22Rv1 (cell line): ENCODE results near the gene ARMC9.

Experiments
- H3K27ac ChIP-seq: fragments of 450-650 bp; 2 replicates; pipeline ENCODE4 v1.5.1; 2017
- CTCF ChIP-seq: fragments of 450-650 bp; IDR thresholded peaks from 2 replicates; pipeline ENCODE4 v1.5.1; 2017; ENCODE audit warnings: mild to moderate bottlenecking
- ZFX ChIP-seq: fragments of 450-650 bp; IDR thresholded peaks from 2 replicates; pipeline ENCODE4 v1.6.1; 2017; ENCODE audit warnings: antibody characterized with exemption, borderline replicate concordance

The ARMC9 gene

DNA sequence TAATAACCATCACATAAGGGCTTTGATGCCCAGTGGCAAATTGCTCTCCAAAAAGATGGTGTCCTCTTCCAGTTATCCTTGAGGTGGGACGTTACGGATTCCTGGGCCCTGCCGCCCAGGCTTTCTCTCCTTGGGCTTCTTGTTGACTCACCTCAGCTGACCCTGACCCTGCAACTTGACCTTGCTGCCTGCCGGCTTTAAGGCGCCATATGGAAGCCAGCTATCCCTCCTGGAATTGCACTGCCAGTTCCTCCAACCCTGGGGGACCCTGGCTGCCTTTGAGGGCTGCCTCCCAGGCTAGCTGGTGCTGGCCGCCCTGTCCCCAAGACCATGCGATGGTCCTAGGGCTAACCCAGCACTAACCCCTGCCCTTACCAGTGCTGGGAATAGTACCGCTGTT, 168.7 kb downstream of the ARMC9 start:
- TF ChIP-seq CTCF (no peak), ZFX (no peak)
- H3K27ac ChIP-seq = no peak overlapping the region

- TF ChIP-seq CTCF (no peak), ZFX (no peak)
These were observed 171.4 kb downstream of the ARMC9 start for GRCh38 chr2:231369580-231370428.

GRCh38 chr2:231370429-231370748, 172.0 kb downstream of the ARMC9 start:
- no peak for TF ChIP-seq CTCF
- no peak overlapping the region for H3K27ac ChIP-seq

More at GRCh38 chr2:231369580-231370428, 171.4 kb downstream of the ARMC9 start:
- H3K27ac ChIP-seq = no peak overlapping the region

GRCh38 chr2:231370749-231371429, 172.5 kb downstream of the ARMC9 start:
- TF ChIP-seq CTCF = no peak
- no peak for TF ChIP-seq ZFX
- no peak overlapping the region for H3K27ac ChIP-seq

GRCh38 chr2:231371430-231372054, 173.1 kb downstream of the ARMC9 start:
- no peak overlapping the region for H3K27ac ChIP-seq
- TF ChIP-seq CTCF = no peak
- TF ChIP-seq ZFX = no peak

GRCh38 chr2:231372326-231372725, 173.9 kb downstream of the ARMC9 start:
- H3K27ac ChIP-seq = no peak overlapping the region
- TF ChIP-seq CTCF (no peak), ZFX (no peak)

- no peak for TF ChIP-seq ZFX
- TF ChIP-seq CTCF = no peak
- no peak overlapping the region for H3K27ac ChIP-seq
These were observed 174.8 kb downstream of the ARMC9 start for GRCh38 chr2:231373184-231373583.
